ENCODE results near the gene TTC3.

GRCh38 chr21:37139902-37140301 is 66.8 kb downstream of the TTC3 start:
- TF ChIP-seq, protein P1, sequence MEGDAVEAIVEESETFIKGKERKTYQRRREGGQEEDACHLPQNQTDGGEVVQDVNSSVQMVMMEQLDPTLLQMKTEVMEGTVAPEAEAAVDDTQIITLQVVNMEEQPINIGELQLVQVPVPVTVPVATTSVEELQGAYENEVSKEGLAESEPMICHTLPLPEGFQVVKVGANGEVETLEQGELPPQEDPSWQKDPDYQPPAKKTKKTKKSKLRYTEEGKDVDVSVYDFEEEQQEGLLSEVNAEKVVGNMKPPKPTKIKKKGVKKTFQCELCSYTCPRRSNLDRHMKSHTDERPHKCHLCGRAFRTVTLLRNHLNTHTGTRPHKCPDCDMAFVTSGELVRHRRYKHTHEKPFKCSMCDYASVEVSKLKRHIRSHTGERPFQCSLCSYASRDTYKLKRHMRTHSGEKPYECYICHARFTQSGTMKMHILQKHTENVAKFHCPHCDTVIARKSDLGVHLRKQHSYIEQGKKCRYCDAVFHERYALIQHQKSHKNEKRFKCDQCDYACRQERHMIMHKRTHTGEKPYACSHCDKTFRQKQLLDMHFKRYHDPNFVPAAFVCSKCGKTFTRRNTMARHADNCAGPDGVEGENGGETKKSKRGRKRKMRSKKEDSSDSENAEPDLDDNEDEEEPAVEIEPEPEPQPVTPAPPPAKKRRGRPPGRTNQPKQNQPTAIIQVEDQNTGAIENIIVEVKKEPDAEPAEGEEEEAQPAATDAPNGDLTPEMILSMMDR (IDR thresholded peaks at IDR 0.05), result no peak
- TF ChIP-seq POLR2A (IDR thresholded peaks at IDR 0.05) (no peak), POLR2AphosphoS5 (IDR thresholded peaks at IDR 0.05) (no peak)
